Heart left ventricle (tissue), 13 donors: ENCODE data around the gene NMRAL1.

Source experiments
- POLR2A ChIP-seq, 2 donors: fragments of 450-650 bp; IDR thresholded peaks; one replicate each; pipeline ENCODE4 v1.6.1; 2017; ENCODE audit warnings: antibody characterized with exemption in 2 of 2, mild to moderate bottlenecking in 2 of 2, moderate library complexity in 2 of 2
- TF ChIP-seq, protein P1 (sequence below), 12 donors: fragments of 200-600 bp; sonication (generic) in 4 of 12; IDR thresholded peaks; one replicate each; pipeline versions ENCODE4 v1.5.0 to v1.8.0; 2018 to 2022; ENCODE audit warnings: antibody characterized with exemption in 12 of 12, mild to moderate bottlenecking in 5 of 12
- donor health status: ischemic (EF 13 %, LVEDD 7.1; RV severe dilation, severe dysfunction).
- donor health status: DM: no; HTN: yes; CAD: no.
- donor health status: DM: no; HTN: no; CAD: no.
- donor health status: ischemic (EF 25% LVEDD 6.9; RV normal size, moderate dysfunction).
- donor health status: ischemic (EF 25% LVEDD 5.7; RV mildly dilated, moderate dysfunction).
- donor health status: ischemic (EF 35%, LVEDD 5.7; RV mildly dilated, moderate dysfunction).
- donor health status: nonischemic (EF 11% LVEDD 7.7; RV severe dilation, severe dysfunction).
- donor health status: DM: yes; HTN: yes; CAD: no.
- donor health status: PGD.
- donor health status: ischemic (EF 29% LVEDD 5.4; RV normal size, mild dysfunction).
- donor health status: nonischemic (EF 23%, LVEDD 6.1; RV moderate dilation, normal function).

DNA sequence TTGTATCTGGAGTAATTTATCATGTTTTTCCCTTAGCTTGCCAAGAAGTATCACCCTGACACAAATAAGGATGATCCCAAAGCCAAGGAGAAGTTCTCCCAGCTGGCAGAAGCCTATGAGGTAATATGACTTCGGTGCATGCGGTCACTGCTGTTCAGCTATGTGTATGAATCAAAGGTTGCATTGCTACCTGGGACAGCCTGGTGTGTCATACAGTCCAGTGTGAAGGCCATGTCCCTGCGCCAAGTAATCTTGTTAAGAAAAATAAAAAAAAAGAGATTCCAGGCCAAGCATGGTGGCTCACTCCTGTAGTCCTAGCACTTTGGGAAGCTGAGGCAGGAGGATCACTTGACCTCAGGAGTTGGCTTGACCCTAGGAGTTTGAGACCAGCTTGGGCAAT, 37.1 kb downstream of the NMRAL1 start:
- no peak for TF ChIP-seq POLR2A (IDR thresholded peaks at IDR 0.05)
- TF ChIP-seq, protein P1, sequence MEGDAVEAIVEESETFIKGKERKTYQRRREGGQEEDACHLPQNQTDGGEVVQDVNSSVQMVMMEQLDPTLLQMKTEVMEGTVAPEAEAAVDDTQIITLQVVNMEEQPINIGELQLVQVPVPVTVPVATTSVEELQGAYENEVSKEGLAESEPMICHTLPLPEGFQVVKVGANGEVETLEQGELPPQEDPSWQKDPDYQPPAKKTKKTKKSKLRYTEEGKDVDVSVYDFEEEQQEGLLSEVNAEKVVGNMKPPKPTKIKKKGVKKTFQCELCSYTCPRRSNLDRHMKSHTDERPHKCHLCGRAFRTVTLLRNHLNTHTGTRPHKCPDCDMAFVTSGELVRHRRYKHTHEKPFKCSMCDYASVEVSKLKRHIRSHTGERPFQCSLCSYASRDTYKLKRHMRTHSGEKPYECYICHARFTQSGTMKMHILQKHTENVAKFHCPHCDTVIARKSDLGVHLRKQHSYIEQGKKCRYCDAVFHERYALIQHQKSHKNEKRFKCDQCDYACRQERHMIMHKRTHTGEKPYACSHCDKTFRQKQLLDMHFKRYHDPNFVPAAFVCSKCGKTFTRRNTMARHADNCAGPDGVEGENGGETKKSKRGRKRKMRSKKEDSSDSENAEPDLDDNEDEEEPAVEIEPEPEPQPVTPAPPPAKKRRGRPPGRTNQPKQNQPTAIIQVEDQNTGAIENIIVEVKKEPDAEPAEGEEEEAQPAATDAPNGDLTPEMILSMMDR (IDR thresholded peaks at IDR 0.05), result no peak
